Erythroblast (primary cell): ENCODE measurements around the gene PDE2A.

Experiments used
- GATA1 ChIP-seq: IDR thresholded peaks from 2 replicates; pipeline ENCODE4 v1.6.1; 2011; ENCODE audit warnings: low read depth, mild to moderate bottlenecking, control low read depth, low read length, moderate library complexity
- POLR2A ChIP-seq: IDR thresholded peaks from 2 replicates; pipeline ENCODE4 v1.6.1; 2011; ENCODE audit warnings: mild to moderate bottlenecking, low read length

DNA sequence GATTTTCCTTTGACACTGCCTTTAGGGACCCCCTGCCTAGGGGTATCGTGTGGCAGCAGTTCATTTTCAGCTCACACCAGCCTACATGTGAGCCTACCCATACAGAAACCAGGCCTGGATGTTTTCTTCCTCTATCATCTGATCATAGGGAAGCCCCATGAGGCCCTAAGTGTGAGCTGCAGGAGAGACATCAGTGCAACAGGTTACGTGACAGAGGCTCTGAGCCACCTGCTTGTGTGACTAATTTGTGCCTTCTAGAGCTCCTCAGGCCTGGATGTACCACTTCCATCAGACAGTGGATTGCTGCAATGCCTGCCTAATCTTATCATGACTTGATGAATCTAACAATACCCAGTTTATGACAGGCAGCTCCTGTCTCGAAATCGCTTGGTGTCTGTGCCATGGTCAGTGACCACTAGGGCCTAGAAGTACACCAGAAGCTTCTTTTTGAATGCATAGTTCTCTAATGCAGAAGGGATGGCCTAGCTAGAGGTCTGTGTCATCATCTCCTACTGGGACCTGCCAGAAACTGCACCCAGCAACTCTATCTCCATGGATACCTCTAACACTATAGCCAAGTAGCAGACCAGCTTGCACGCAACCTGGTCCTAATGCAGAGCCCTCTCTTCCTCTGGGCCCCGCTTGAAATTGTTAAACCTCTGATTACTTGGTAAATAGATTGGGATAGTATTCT lies 130.2 kb downstream of the PDE2A start:
- TF ChIP-seq POLR2A (no peak), GATA1 (no peak)
